Fibroblast of the conjunctiva (primary cell): ENCODE data around the gene DDI2.

ENCODE experiments used
- DNase-seq: peaks from one replicate; pipeline ENCODE4 v3.0.0-alpha.2; 2010; ENCODE audit warnings: low read depth

The DDI2 gene

DNA sequence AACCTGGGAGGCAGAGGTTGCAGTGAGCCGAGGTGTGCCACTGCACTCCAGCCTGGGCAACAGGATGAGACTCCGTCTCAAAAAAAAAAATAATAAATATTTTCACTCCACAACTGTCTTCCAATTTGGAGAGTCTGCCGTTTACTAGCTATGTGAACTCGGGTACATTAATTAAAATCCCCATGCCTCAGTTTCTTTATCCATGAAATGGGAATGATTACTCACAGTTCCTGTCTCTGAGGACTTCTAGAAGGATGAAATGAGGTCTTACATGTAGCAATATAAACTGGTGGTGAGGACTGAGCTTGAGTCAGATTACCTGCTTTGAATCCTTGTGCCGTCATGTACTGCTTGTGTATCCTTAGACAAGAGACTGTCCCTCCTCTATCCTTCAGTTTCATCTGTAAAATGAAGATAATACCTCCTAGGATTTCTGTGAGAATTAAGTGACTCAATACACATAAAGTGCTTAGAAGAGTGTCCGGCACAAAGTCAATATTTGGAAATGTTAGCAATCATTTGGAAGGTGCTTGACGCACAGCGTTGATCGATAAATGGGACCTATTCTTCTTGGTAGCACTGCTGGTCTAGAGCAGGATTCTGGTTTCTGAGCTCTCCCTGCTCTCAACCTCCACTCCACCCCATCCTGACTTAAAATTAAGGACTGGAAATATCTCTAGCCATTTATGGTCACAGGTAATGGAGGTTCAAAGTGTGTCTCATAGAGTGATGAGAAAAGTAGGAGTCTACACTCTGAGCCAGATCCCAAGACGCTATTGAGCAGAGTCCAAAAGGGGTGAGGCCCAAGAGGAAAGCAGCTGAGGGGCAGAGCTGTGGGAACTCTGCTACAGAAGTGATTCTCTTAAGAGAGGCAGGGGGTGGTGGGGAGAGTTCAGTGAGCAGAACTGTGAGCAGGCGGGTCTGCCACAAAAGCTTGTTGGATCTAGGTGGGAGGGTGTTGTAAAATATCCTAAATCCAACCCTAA is 11.6 kb upstream of the DDI2 start:
- DNase-seq: no peak

- DNase-seq: no peak
These were observed 7.6 kb upstream of the DDI2 start for GRCh38 chr1:15609631-15610030.

GRCh38 chr1:15610167-15610566 is 7.1 kb upstream of the DDI2 start:
- no peak for DNase-seq

- no peak for DNase-seq
These were observed 685 bp upstream of the DDI2 start for GRCh38 chr1:15616373-15617172.

DNA sequence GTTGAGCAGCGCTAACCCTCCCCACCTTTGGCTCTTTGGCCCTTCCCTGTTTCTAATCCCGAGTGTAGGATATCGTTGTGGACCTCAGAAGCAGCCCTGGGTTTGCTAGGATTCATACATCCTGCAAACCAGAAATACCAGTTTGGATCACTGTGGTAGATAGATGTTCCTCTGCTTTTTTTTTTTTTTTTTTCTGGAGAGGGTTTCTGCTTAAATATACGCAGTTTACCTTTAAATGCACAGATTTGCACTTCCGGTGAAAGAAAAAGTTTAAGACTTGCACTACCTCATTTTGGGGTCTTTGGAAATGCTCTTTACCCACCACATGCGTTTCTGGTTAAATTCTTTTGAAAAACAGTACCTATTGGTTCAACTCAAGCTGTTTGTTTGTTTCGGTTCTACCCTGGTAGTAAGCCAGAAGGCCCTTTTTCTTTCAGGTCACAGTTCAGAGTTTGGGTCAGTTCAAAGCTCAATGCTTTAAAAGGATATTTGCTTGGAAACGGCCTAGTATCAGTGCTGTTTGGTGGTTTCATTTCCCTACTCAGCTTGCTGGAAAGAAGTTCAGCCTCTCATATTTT is 908 bp downstream of the DDI2 start:
- DNase-seq: no peak

GRCh38 chr1:15618655-15619525 is 1.6 kb downstream of the DDI2 start:
- DNase-seq: peak; percentile 81

DNA sequence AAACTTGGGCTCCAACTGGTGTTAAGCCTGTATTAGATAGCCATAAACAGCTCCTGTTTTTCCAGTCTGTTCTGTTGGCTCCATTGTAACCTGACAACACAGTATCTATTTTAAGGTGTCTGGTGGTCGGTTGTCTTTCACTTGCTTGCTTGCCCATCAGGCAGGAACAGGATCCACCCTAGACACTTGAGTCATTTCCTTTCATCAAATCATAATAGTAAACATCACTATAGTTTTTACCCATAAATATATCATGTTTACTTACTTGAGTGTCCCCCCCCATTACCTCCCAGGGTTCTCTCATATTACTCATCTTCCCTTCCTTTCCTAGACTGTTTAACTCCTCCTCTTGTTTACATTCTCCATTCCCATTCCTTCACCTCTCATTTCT is 2.9 kb downstream of the DDI2 start:
- DNase-seq: no peak

DNA sequence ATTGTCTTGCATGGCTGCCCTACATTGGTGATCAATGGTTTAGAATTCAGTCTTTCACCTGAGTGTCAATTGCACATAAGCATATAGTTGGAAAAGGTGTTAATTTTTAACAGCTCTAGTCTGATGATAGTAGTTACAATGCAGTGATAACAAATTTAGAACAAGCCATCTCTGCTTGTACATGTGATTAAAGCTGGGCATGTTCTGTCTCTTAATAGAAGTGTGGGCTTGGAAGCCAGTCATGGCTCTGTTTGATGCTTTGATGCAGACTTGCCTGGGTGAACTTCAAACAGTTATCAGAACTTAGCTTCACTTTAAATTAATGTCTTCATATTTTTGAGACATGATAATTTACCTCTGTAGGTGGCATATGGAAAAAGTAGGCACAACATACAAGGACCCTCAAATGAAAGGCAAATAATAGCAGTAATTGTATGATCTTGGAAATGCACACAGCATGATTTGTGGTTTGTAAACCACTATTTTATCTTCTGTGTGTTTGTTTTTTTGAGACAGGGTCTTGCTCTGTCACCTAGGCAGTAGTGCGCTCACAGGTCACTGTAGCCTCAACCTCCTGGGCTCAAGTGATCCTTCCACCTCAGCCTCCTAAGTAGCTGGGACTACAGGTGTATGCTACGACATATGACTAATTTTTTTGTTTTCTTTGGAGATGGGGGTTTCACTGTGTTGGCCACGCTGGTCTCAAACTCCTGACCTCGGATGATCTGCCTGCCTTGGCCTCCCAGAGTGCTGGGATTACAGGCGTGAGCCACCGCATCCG is 3.8 kb downstream of the DDI2 start:
- DNase-seq: no peak

- no peak for DNase-seq
These were observed 4.7 kb downstream of the DDI2 start for GRCh38 chr1:15621975-15622374.

DNA sequence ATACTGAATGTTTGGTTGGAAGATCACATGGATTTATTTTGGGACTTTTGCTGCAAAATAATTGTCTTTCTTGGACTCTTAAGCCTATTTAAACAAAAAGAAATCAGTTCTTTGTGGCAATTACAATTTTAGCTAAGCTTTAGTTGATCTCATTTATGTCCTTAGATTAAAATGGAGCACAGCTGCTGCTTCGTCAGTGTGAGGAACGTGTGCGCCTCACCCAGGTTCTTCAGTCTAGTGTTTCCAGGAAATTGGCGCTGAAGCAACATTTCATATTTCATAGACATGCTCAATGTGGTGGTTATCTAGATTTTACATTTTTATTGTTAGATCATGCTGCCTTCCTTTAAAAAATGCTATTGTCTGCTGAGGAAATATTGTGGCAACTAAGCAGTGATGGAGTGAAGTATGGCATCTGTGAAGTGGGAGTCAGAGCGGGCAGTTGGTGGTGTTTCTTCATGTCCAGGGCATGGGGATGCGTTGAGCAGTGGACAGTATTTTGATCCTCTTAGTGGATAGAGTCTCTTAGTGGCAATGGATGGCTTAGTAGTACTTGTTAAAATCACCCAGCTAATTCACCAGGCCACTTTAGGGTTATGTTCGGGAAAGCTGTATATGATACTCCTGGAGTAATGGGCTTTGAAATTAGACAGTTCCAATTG is 5.6 kb downstream of the DDI2 start:
- no peak for DNase-seq

DNA sequence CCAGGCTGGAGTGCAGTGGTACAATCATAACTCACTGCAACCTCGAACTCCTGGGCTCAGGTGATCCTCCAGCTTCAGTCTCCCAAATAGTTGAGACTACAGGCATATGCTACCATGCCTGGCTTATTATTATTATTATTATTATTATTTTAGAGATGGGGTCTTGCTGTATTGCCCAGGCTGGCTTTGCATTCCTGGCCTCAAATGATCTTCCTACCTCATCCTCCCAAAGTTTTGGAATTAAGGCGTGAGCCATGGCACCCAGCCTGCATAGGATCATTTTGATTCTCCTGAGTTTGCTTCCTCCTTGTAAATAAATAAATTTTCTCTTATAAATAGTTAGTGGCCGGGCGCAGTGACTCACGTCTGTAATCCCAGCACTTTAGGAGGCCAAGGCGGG is 6.2 kb downstream of the DDI2 start:
- no peak for DNase-seq

- no peak for DNase-seq
These were observed 7.0 kb downstream of the DDI2 start for GRCh38 chr1:15624133-15624714.

GRCh38 chr1:15625056-15625917 is 8.0 kb downstream of the DDI2 start:
- no peak for DNase-seq

GRCh38 chr1:15626269-15626950 is 9.2 kb downstream of the DDI2 start:
- DNase-seq: no peak

DNA sequence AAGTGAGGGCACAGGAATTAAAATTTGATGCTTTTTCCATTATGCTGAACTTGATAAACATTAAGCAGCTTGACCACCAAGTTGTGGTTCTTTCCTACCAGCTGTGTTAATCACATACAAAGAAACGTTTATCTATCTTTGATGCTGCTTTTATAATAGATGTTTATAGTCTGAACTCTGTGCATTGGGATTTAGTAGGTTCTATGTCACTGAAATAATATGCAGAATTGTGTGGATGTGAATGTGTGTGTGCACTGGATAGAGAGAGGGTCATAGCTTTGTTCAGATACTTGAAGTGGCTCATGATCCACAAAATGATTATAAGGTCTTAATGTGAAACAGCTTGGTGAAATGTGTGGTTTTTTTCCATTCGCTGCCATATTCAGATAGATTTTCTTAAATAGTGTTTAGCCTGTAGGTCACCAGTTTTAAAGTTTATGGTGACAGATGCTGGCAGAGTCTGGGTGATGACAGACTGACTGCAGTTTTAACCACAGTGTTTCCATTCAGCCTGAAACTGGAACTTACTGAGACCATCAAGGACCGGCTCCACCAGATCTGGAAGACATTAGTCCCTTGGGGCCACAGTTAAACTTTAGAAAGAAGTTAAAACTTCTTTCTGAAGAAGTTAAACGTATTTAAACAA is 10.2 kb downstream of the DDI2 start:
- no peak for DNase-seq

GRCh38 chr1:15628003-15628402 is 10.7 kb downstream of the DDI2 start:
- no peak for DNase-seq

- no peak for DNase-seq
These were observed 16.6 kb downstream of the DDI2 start for GRCh38 chr1:15633756-15634420.
